Left ventricle myocardium superior (tissue), 1 donor: ENCODE measurements around the gene SYCP2L. TPM values are rescaled to one million over a fixed set of nuclear protein-coding genes. Genes with fewer than 3 reads are reported as not detected.
A peak's percentile ranks its signal among the peaks of the same experiment; 100 is the strongest.
"Not testable (repeated sequence)": the region's sequence is repeated elsewhere in the genome, so short reads cannot be mapped to it uniquely, and the experiment has no call there.

ENCODE experiments used
- ATAC-seq: fragments of 200-7000 bp; cut with Tn5 transposase; one replicate; pipeline ENCODE4 v1.9.1; 2020; ENCODE audit warnings: mild to moderate bottlenecking, moderate library complexity
- DNase-seq: peaks from one replicate; pipeline ENCODE4 v3.0.0-alpha.2; 2020
- intact Hi-C: fragments of 100-400 bp; cut with micrococcal nuclease; formaldehyde crosslinking; loops from one replicate; pipeline ENCODE4 v1.11.0; 2022
- total RNA-seq: library from RNA; stranded (reverse); fragmentation: NEBNext Ultra II Directional; extraction: Animal tissue kit (Norgen Biotek cat#: 25700); gene quantifications from one replicate; pipeline ENCODE4 v1.2.1, GENCODE V29; 2021
- donor health status: DM: no; HTN: yes; CAD: no; lungs with severe emphysema.

SYCP2L gene
- total RNA-seq, 1 donor from 2014 or later, result 1.1 TPM

- DNase-seq (no peak), ATAC-seq (no peak)
- intact Hi-C loops, result no loop called here
Measured at GRCh38 chr6:10947966-10948365, 61.1 kb downstream of the SYCP2L start.

DNA sequence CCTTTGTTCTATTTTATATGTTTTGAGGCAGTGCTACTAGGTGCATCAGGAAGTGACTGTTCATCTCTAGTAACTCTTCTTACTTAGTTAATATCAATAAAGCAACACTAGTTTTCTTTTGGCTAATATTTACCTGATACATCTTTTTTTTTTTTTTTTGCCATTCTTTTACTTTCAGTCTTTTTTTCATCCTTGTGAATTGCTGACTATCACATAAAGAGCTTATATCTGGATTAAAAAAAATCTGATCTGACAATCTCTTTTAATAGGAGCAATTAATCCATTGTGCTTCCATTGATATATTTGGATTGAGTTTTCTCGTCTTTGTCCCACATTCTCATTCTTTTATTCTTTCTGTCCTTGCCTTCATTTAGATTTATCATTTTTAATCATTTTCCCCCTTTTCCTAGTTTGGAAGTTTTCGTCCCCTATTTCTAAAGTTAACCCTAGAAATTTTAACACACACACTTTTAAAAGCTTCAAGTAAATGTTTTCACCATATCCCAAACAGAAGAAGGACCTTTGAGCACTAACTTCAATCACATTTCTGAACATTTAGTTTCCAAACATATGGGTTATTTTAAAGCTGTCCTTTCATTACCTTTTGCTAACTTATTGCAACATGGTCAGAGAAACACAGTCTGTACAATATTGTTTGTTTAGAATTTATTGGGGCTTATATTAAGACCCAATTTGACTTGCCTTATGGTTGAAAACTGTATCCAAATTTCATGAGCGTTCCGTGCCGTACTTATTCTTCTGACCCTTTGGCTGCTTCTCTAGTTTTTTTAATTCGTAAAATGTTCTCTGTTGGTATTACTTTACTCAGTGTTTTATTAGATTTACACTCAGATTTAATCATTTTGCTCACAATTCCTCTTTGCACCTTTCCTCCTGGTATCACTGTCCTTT is 63.0 kb downstream of the SYCP2L start:
- DNase-seq (no peak), ATAC-seq (no peak)
- intact Hi-C loops, result loop anchor here (5.0 kb wide), 1 partner anchor 117 kb away; no protein-coding TSS in a partner anchor

DNA sequence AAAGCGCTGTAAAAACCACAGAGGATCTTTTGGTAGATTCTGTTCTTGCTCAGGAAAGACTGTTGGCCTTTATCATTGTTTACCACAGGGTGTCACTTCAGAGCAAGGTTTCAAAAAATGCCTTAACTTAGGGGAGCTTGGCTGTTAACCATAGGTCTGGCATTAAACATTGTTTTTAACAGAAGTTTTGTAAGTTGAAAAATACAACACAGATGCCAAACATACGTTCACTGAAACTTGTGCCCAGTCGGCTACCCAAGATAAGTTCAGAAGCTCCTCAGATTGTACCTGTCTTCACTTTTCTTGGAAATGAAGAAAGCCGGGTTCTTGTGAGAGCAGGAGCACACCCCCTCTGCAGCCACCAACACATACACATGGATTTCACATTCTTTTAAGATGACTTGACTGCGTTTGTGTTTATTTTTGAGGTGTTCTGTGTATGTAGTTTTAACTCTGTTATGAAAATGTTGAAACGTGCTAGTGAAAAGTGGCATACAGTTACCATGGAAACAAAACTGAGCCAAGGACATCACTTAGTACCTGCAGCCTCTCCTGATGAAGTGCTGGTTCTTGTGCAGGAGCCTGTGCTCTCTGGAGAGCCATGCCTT is 64.9 kb downstream of the SYCP2L start:
- ATAC-seq, result peak; percentile 39
- intact Hi-C loops, result loop anchor here (5.0 kb wide), 1 partner anchor 116 kb away; no protein-coding TSS in a partner anchor

DNA sequence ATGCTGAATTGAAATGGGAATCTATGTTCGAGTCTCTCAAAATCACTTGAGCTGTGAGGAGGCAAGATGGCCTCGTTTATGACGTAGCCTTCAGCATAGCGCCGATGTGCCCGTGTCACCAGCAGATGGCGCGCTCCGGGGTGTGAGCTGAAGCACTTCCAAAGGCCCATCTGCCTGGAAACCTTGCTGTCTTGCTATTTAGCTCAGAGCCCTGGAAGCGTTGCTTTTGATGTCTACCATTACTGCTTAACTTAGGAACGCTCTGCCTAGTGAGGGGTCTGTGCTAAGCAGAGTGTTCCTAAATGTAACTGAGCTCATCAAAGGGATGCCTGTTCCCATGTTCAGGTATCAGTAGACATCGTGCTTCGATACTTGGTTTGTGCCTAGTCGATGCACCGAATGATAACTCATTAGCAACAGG is 67.7 kb downstream of the SYCP2L start:
- peak; percentile 75 for ATAC-seq
- intact Hi-C loops, result loop anchor here (5.0 kb wide), 1 partner anchor 113 kb away; no protein-coding TSS in a partner anchor
- peak; percentile 82 for DNase-seq

More for the DNA sequence above, 64.9 kb downstream of the SYCP2L start:
- no peak for DNase-seq

- DNase-seq, result no peak
- ATAC-seq, result no peak
- intact Hi-C loops, result no loop called here
Measured at GRCh38 chr6:10956776-10957175, 69.9 kb downstream of the SYCP2L start.

- no peak for DNase-seq
- ATAC-seq, result no peak
- intact Hi-C loops, result no loop called here
Measured at GRCh38 chr6:10957414-10957886, 70.6 kb downstream of the SYCP2L start.

DNA sequence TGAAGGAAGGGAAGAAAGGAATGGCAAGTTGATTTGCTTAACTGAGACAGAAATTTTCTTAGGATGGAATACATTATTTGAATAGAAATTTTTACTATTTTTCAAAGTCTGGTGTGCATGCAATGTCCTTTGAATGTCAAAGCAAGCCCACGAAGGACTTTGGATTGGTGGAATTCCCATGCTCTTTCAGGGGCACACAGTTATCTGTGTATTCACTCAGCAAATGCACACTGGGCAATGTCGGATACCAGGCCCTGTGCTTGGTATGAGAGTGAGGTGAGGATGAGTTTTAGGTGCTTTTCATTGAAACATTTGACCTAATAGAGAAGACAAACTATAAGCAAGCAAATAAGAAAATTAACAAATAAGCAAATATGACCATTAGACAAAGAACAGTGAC is 73.3 kb downstream of the SYCP2L start:
- intact Hi-C loops, result no loop called here
- ATAC-seq, result no peak
- no peak for DNase-seq

DNA sequence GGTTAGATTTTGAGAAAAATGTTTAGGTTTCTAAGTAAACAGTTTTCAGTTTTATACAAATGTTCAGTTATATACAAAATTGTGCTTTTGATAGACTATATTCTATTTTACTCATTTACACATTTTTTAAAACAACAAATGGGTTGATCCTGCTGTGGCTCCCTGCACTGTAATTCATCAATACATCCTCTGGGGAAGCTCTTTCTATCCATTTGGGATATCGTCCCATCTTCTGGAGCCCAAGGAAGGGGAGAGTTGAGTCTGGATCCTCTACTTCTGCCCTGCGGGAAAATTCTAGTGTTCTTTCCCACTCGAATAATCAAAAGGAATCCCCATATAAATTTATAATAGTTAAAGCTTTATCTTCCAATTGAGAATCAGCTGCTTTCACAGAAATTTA is 75.0 kb downstream of the SYCP2L start:
- no peak for DNase-seq
- no peak for ATAC-seq
- intact Hi-C loops, result no loop called here

GRCh38 chr6:10962673-10963072 is 75.8 kb downstream of the SYCP2L start:
- intact Hi-C loops, result no loop called here
- ATAC-seq, result no peak
- no peak for DNase-seq

DNA sequence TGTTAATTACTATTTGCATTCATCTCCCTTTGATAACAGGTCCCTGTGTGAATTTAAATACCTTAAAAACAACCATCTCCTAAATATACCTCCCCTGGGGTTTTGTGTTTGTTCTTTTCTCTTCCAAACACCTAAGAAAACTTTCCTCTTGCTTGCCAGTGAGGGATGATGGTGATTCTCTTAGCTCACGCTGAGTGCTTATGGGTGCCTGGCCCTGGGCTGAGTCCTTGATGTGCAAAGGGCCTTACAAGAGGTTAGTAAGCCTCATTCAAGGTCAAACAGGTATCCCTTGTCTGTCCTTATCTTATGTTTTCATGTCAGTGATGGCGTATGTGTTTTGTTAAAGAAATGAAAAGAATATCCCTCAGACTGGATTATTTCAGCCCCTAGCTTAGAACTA is 76.3 kb downstream of the SYCP2L start:
- intact Hi-C loops, result no loop called here
- no peak for DNase-seq
- no peak for ATAC-seq

GRCh38 chr6:10964684-10965083 is 77.8 kb downstream of the SYCP2L start:
- ATAC-seq (no peak), DNase-seq (no peak)
- intact Hi-C loops, result no loop called here

DNA sequence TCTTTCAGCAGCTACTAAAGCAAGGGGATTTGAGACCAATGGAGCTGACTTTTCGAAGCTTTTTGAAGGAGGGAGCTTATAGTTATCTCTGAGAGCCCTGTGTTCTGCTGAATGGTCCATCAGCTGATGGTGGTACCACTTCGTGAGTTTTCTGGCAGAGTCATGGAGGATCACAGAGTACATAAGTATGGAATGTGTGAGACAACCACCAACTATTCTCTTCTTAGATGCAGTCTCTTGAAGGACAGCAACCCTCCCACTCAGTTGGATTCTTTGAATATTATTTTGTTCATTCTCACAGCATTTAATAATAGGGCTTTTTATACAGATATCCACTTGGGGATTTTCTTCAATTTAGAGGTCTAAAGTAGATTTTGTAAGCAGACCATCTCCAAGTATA is 81.9 kb downstream of the SYCP2L start:
- ATAC-seq (no peak), DNase-seq (no peak)
- intact Hi-C loops, result no loop called here

DNA sequence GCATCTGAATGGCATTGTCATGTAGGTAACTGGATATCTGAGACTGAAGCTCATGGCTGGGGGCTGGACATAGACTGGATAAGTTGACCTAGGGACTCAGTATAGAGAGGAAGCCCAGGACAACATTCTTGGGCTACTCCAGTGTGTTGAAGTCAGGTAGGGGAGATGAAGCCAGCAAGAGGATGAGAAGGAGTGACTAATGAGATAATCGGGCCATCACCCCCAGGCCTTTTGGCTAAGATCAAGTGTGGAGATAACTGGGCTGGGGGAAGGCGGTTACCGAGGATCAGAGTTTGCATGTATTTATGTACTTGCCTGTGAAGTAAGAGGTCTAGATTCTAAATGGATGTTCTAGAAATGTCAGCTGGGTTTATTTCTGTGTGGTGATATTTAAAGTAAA is 83.9 kb downstream of the SYCP2L start:
- intact Hi-C loops, result no loop called here
- ATAC-seq, result no peak
- no peak for DNase-seq

- ATAC-seq, result no peak
- no peak for DNase-seq
- intact Hi-C loops, result no loop called here
Measured at GRCh38 chr6:10972196-10972595, 85.3 kb downstream of the SYCP2L start.

- no peak for ATAC-seq
- intact Hi-C loops, result no loop called here
- no peak for DNase-seq
Measured at GRCh38 chr6:10976571-10976970, 89.7 kb downstream of the SYCP2L start.

DNA sequence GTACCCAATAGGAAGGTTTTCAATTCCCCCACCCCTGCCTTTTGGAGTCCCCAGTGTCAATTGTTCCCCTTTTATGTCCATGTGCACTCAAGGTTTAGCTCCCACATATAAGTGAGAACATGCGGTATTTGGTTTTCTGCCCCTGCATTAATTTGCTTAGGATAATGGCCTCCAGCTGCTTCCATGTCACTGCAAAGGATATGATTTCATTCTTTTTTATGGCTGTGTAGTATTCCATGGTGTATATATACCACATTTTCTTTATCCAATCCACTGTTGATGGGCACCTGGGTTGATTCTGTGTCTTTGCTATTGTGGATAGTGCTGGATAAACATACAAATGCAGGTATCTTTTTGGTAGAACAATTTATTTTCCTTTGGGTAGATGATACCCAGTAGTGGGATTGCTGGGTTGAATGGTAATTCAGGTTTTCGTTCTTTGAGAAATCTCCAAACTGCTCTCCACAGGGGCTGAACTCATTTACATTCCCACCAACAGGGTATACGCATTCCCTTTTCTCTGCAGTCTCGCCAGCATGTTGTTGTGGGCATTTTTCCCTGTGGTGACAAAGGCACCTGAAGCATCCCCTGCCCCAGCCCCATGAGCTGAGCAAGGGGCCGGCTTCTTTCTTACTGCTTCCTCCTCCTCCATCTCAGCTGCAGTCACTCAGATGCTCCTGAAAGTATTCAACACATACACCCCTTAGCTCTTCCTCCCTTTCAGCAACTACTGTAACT is 90.5 kb downstream of the SYCP2L start:
- ATAC-seq, result no peak
- intact Hi-C loops, result no loop called here

GRCh38 chr6:10979603-10980002 is 92.8 kb downstream of the SYCP2L start:
- no peak for DNase-seq
- no peak for ATAC-seq

More for the DNA sequence above, 90.5 kb downstream of the SYCP2L start:
- DNase-seq, result no peak

DNA sequence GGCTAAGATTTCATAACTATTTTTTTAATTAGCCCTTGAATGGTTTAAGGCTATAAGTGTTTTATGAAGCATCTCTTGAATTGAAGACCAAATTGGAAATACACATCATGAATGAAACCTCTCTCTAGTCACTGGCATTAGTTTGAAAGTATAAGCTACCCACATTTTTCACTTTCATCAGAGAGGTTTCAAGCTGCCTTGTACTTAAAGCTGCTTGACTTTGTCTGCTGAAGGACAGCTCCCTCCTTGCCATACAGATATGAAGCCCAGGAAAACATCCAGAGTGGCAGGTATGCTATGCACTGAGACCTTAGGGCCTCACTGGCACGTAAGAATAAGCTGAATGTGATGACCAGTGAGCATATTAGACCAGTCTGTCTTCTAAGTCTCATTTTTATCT is 94.6 kb downstream of the SYCP2L start:
- ATAC-seq (no peak), DNase-seq (no peak)
- intact Hi-C loops, result no loop called here

More at GRCh38 chr6:10979603-10980002, 92.8 kb downstream of the SYCP2L start:
- intact Hi-C loops, result no loop called here

GRCh38 chr6:10984959-10985358 is 98.1 kb downstream of the SYCP2L start:
- intact Hi-C loops, DNase-seq, ATAC-seq: not testable (repeated sequence)

GRCh38 chr6:10989587-10989986 is 102.7 kb downstream of the SYCP2L start:
- intact Hi-C loops, result no loop called here
- ATAC-seq, result no peak
- DNase-seq, result no peak
